Endothelial cell of umbilical vein (primary cell): Measurements from ENCODE around the gene PNPLA5. TPM values are rescaled to one million over a fixed set of nuclear protein-coding genes. Genes with fewer than 3 reads are reported as not detected.

ENCODE experiments used
- BruUV-seq: library from RNA; stranded (reverse); fragments of 400-500 nt; replicated peaks from 2 replicates; lab custom pipeline; 2021; lab: Mats Ljungman, UMichigan
- CTCF ChIA-PET: fragments of 300-600, 350-600 bp; sonication (Branson Sonifier 250); formaldehyde crosslinking; loops from one replicate; lab custom pipeline; 2021; ENCODE audit warnings: antibody characterized with exemption, inconsistent platforms; lab: Charles Lee
- POLR2A ChIA-PET: fragments of 300-600, 350-600 bp; sonication (Branson Sonifier 250); formaldehyde crosslinking; loops from one replicate; lab custom pipeline; 2021; ENCODE audit warnings: antibody characterized with exemption, inconsistent platforms; lab: Charles Lee
- DNase-seq: peaks from one replicate; pipeline ENCODE4 v3.0.0-alpha.2; 2011; ENCODE audit warnings: low read depth, low spot score
- FAIRE-seq: peaks from 2 replicates; lab custom pipeline; 2011; peaks lifted over from hg19 to GRCh38; lab: Jason Lieb, UNC
- H2AFZ ChIP-seq: 2 replicates; pipeline ENCODE4 v1.6.0; 2012; ENCODE audit warnings: low read depth, low read length, control low read depth, inconsistent platforms
- H3K27ac ChIP-seq: 2 replicates; pipeline ENCODE4 v1.5.1; 2011; ENCODE audit warnings: low read depth, mild to moderate bottlenecking, control low read depth, low read length, moderate library complexity; ENCODE audit not compliant: insufficient read depth
- H3K27me3 ChIP-seq, 2 experiments: 2 replicates each; pipeline versions ENCODE4 v1.6.0 to v1.6.1; 2011; ENCODE audit warnings: low read length in 2 of 2, mixed read lengths in 1 of 2; ENCODE audit not compliant: control insufficient read depth in 2 of 2, insufficient read depth in 2 of 2
- H3K36me3 ChIP-seq, 2 experiments: 2 replicates in 1 of 2; 3 replicates in 1 of 2; pipeline ENCODE4 v1.5.1; 2011; ENCODE audit warnings: low read length in 2 of 2, mild to moderate bottlenecking in 1 of 2, moderate library complexity in 1 of 2; ENCODE audit not compliant: control insufficient read depth in 2 of 2, insufficient read depth in 2 of 2; ENCODE audit errors: extremely low read depth in 1 of 2
- H3K4me1 ChIP-seq: 3 replicates; pipeline ENCODE4 v1.5.1; 2011; ENCODE audit warnings: mild to moderate bottlenecking, low read length; ENCODE audit not compliant: control insufficient read depth, insufficient read depth; ENCODE audit errors: extremely low read depth
- H3K4me2 ChIP-seq: 2 replicates; pipeline ENCODE4 v1.6.1; 2011; ENCODE audit warnings: low read length, control low read depth, mixed read lengths; ENCODE audit not compliant: insufficient read depth
- H3K4me3 ChIP-seq, 3 experiments: fragments of 200-600 bp in 1 of 3; sonication (generic), shearing (Covaris generic) in 1 of 3; replicated peaks in 1 of 3; 2 replicates each; pipeline ENCODE4 v1.5.1; 2011 to 2016; ENCODE audit warnings: control low read depth in 3 of 3, low read length in 3 of 3, mild to moderate bottlenecking in 2 of 3, inconsistent platforms in 1 of 3, low read depth in 1 of 3, moderate library complexity in 1 of 3; ENCODE audit not compliant: insufficient read depth in 1 of 3
- H3K79me2 ChIP-seq: 2 replicates; pipeline ENCODE4 v1.6.0; 2012; ENCODE audit warnings: low read length, inconsistent platforms; ENCODE audit not compliant: control insufficient read depth, insufficient read depth
- H3K9ac ChIP-seq: replicated peaks from 2 replicates; pipeline ENCODE3; 2011; ENCODE audit warnings: low read length, control low read depth; ENCODE audit not compliant: insufficient read depth; ENCODE audit errors: extremely low read depth
- H3K9me1 ChIP-seq: replicated peaks from 3 replicates; pipeline ENCODE4 v1.6.0; 2011; ENCODE audit warnings: mild to moderate bottlenecking, low read length; ENCODE audit not compliant: control insufficient read depth, insufficient read depth; ENCODE audit errors: extremely low read depth
- H3K9me3 ChIP-seq: replicated peaks from 2 replicates; pipeline ENCODE4 v1.5.1; 2012; ENCODE audit warnings: low read length, inconsistent platforms; ENCODE audit not compliant: control insufficient read depth, insufficient read depth
- H4K20me1 ChIP-seq: replicated peaks from 2 replicates; pipeline ENCODE3; 2011; ENCODE audit warnings: mild to moderate bottlenecking, low read length; ENCODE audit not compliant: control insufficient read depth, insufficient read depth; ENCODE audit errors: extremely low read depth
- CTCF ChIP-seq, 2 donors: IDR thresholded peaks; 1 replicate in 1 of 2; 2 replicates in 1 of 2; pipeline ENCODE4 v1.5.1; 2011; ENCODE audit warnings: low read length in 2 of 2, mild to moderate bottlenecking in 2 of 2, moderate library complexity in 2 of 2, control low read depth in 1 of 2, inconsistent platforms in 1 of 2, low read depth in 1 of 2; ENCODE audit not compliant: insufficient read depth in 1 of 2; ENCODE audit errors: extremely low read depth in 1 of 2
- EZH2 ChIP-seq: IDR thresholded peaks from 2 replicates; pipeline ENCODE4 v1.6.1; 2012; ENCODE audit warnings: borderline replicate concordance, low read depth, mild to moderate bottlenecking, moderate library complexity, low read length, inconsistent platforms; ENCODE audit not compliant: severe bottlenecking
- FOS ChIP-seq: IDR thresholded peaks from 2 replicates; pipeline ENCODE4 v1.6.1; 2011; ENCODE audit warnings: mild to moderate bottlenecking, low read length, moderate library complexity, borderline replicate concordance; ENCODE audit not compliant: insufficient read depth
- GATA2 ChIP-seq: IDR thresholded peaks from 2 replicates; pipeline ENCODE4 v1.7.0; 2011; ENCODE audit warnings: low read depth, mild to moderate bottlenecking, moderate library complexity, mixed read lengths, low read length; ENCODE audit not compliant: insufficient read length, insufficient read depth
- JUN ChIP-seq: IDR thresholded peaks from 2 replicates; pipeline ENCODE4 v1.6.1; 2011; ENCODE audit warnings: borderline replicate concordance, low read depth; ENCODE audit not compliant: insufficient read length, insufficient read depth
- MAX ChIP-seq: IDR thresholded peaks from 2 replicates; pipeline ENCODE4 v1.6.1; 2011; ENCODE audit not compliant: insufficient read depth, insufficient read length
- MYC ChIP-seq: IDR thresholded peaks from one replicate; pipeline ENCODE4 v1.6.1; 2011; ENCODE audit warnings: mild to moderate bottlenecking, low read depth, low read length
- POLR2A ChIP-seq: IDR thresholded peaks from 2 replicates; pipeline ENCODE4 v1.6.1; 2012; ENCODE audit warnings: low read depth, mild to moderate bottlenecking, control low read depth, low read length
- POLR2AphosphoS5 ChIP-seq: IDR thresholded peaks from 2 replicates; pipeline ENCODE4 v1.6.1; 2012; ENCODE audit warnings: low read depth, mild to moderate bottlenecking, control low read depth, low read length, moderate library complexity; ENCODE audit not compliant: insufficient read depth
- dilution Hi-C: fragments of 300-500 bp; cut with MboI; formaldehyde crosslinking; loops from one replicate; pipeline ENCODE4 v1.15.0; 2019; ENCODE audit warnings: low sequenced_read_pairs; ENCODE audit not compliant: extremely low pct_ligation_motif_present
- intact Hi-C: fragments of 100-400 bp; cut with micrococcal nuclease; formaldehyde crosslinking; loops from one replicate; pipeline ENCODE4 v1.10.0; 2022
- polyA plus RNA-seq, 4 experiments: library from polyadenylated mRNA; depleted of rRNA in 3 of 4; stranded (reverse) in 3 of 4; unstranded in 1 of 4; fragments of >200 nt; gene quantifications; 2 replicates each; pipeline versions ENCODE4 v1.2.1 to v1.2.3, GENCODE V29; 2011 to 2012; ENCODE audit warnings: missing spikeins in 1 of 4
- total RNA-seq: library from RNA; stranded (reverse); gene quantifications from 2 replicates; pipeline ENCODE4 v1.2.3, GENCODE V29; 2021

Gene PNPLA5
- total and polyA plus RNA-seq, 2 donors (not counting 3 experiments of a cell fraction or from before 2014, with no cell fraction given) = not detected

- dilution Hi-C loops = no loop called here
- H3K27ac ChIP-seq = no peak overlapping the region
- peaks cover 7% of the 10 kb centered on the region for H3K4me1 ChIP-seq
- no peaks in the 10 kb centered on the region for H3K9me1 ChIP-seq
- H3K4me3 ChIP-seq = no peak overlapping the region
- FAIRE-seq = no peak
- no peaks in the 10 kb centered on the region for H3K9me3 ChIP-seq
- H2AFZ ChIP-seq = no peak overlapping the region
- DNase-seq = no peak
- CTCF ChIA-PET = no interaction called here
- H4K20me1 ChIP-seq = no peaks in the 10 kb centered on the region
- no peaks in the 10 kb centered on the region for H3K36me3 ChIP-seq
- intact Hi-C loops = no loop called here
- H3K79me2 ChIP-seq = no peaks in the 10 kb centered on the region
- no peaks in the 10 kb centered on the region for H3K27me3 ChIP-seq
- BruUV-seq = no TSS peak
- POLR2A ChIA-PET = no interaction called here
- no peak for TF ChIP-seq MAX
- TF ChIP-seq JUN = no peak
- TF ChIP-seq POLR2A = no peak
- no peak for TF ChIP-seq CTCF (IDR thresholded peaks at IDR 0.05; ENCODE audit: extremely low read depth in 1 of 2, insufficient read depth in 1 of 2, low read depth in 1 of 2, low read length in 2 of 2)
- no peak for TF ChIP-seq FOS
- TF ChIP-seq EZH2 = no peak
- no peak overlapping the region for H3K4me2 ChIP-seq
- H3K9ac ChIP-seq = no peak overlapping the region
These were observed 44.8 kb downstream of the PNPLA5 start for GRCh38 chr22:43846966-43847365.

- no TSS peak for BruUV-seq
- no peaks in the 10 kb centered on the region for H3K27me3 ChIP-seq
- H3K9ac ChIP-seq = no peak overlapping the region
- H3K4me3 ChIP-seq = no peak overlapping the region
- dilution Hi-C loops = no loop called here
- H3K27ac ChIP-seq = no peak overlapping the region
- H3K4me1 ChIP-seq = peaks cover 7% of the 10 kb centered on the region
- no peaks in the 10 kb centered on the region for H3K36me3 ChIP-seq
- DNase-seq = no peak
- ChIA-PET CTCF (no interaction called here), POLR2A (no interaction called here)
- no peaks in the 10 kb centered on the region for H3K9me1 ChIP-seq
- H3K79me2 ChIP-seq = no peaks in the 10 kb centered on the region
- H4K20me1 ChIP-seq = no peaks in the 10 kb centered on the region
- H2AFZ ChIP-seq = no peak overlapping the region
- intact Hi-C loops = no loop called here
- H3K9me3 ChIP-seq = no peaks in the 10 kb centered on the region
- no peak overlapping the region for H3K4me2 ChIP-seq
- TF ChIP-seq FOS (no peak), EZH2 (no peak), GATA2 (no peak), POLR2A (no peak), CTCF (IDR thresholded peaks at IDR 0.05; ENCODE audit: extremely low read depth in 1 of 2, insufficient read depth in 1 of 2, low read depth in 1 of 2, low read length in 2 of 2) (no peak), MAX (no peak), POLR2AphosphoS5 (no peak), JUN (no peak), MYC (no peak)
- no peak for FAIRE-seq
These were observed 45.8 kb downstream of the PNPLA5 start for GRCh38 chr22:43845981-43846380.
